Measurements from ENCODE around the gene EVA1C. TPM values are rescaled to one million over a fixed set of nuclear protein-coding genes. Genes with fewer than 3 reads are reported as not detected.
"Not testable (repeated sequence)": the region's sequence is repeated elsewhere in the genome, so short reads cannot be mapped to it uniquely, and the experiment has no call there.

Gene EVA1C
- total RNA-seq, 3 donors from 2014 or later: 30.2 to 69.8 (median 58.5) TPM

DNA sequence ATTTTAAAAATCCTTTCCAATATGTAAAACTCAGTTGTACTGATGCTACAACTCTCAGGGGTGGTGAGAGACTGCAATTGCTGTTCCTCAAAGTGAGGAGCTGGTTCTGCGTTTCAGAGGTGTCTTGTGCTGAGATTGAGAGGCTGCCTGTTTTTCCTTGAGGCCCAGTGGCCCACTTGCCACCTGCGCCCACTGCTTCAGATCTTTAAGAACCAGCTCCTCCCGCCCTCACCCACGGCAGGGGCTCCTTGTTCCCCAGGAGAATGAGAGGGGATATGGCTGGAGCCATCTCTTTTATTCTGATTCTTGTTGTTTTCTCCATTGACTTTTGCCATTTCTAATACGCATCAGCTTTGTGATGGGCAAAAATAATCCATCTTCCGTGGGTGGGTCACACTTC is 45.5 kb downstream of the EVA1C start:
- Histone ChIP-seq H3K9me3 (no peaks in the 10 kb centered on the region), H3K27me3 (no peaks in the 10 kb centered on the region), H3K36me3 (no peaks in the 10 kb centered on the region), H3K4me3 (no peak overlapping the region), H3K4me1 (peaks cover 17 to 22% of the 10 kb centered on the region in 2 donors), H3K27ac (peak overlapping the region; percentile 92)
- TF ChIP-seq, protein P1, sequence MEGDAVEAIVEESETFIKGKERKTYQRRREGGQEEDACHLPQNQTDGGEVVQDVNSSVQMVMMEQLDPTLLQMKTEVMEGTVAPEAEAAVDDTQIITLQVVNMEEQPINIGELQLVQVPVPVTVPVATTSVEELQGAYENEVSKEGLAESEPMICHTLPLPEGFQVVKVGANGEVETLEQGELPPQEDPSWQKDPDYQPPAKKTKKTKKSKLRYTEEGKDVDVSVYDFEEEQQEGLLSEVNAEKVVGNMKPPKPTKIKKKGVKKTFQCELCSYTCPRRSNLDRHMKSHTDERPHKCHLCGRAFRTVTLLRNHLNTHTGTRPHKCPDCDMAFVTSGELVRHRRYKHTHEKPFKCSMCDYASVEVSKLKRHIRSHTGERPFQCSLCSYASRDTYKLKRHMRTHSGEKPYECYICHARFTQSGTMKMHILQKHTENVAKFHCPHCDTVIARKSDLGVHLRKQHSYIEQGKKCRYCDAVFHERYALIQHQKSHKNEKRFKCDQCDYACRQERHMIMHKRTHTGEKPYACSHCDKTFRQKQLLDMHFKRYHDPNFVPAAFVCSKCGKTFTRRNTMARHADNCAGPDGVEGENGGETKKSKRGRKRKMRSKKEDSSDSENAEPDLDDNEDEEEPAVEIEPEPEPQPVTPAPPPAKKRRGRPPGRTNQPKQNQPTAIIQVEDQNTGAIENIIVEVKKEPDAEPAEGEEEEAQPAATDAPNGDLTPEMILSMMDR (IDR thresholded peaks at IDR 0.05): no peak
- TF ChIP-seq POLR2AphosphoS5 (IDR thresholded peaks at IDR 0.05) (no peak), POLR2A (IDR thresholded peaks at IDR 0.05) (no peak)
- no peak for DNase-seq (ENCODE audit: low spot score in 2 of 2)
- intact Hi-C loops (cut with DNase I; ENCODE audit: low total_unique reads): no loop called here

DNA sequence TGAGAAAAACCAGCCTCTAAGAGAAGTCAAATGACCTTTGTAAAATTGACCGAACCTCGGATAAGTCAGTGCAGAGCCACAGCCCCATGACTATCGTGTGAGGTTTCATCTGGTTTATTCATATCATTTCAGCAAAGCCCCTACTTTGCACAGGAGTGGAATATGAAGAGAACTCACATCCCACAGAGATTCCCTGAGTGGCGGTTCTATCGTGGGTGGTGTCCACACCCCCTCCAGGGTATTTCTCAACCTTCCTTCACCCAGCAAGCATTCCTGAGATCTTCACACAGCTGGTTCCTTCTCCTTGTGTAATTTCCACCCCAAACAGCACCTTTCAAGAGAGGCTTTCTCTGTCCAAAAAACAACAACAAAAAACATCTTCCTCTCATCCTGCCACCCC is 47.5 kb downstream of the EVA1C start:
- intact Hi-C loops (cut with DNase I; ENCODE audit: low total_unique reads): no loop called here
- Histone ChIP-seq H3K4me3 (no peak overlapping the region), H3K4me1 (peaks cover 17 to 32% of the 10 kb centered on the region in 2 donors), H3K36me3 (no peaks in the 10 kb centered on the region), H3K9me3 (no peaks in the 10 kb centered on the region), H3K27ac (no peak overlapping the region), H3K27me3 (no peaks in the 10 kb centered on the region)
- TF ChIP-seq POLR2A (IDR thresholded peaks at IDR 0.05): no peak
- TF ChIP-seq POLR2AphosphoS5 (IDR thresholded peaks at IDR 0.05): no peak
- TF ChIP-seq, protein P1 (IDR thresholded peaks at IDR 0.05): no peak
- no peak for DNase-seq (ENCODE audit: low spot score in 2 of 2)

DNA sequence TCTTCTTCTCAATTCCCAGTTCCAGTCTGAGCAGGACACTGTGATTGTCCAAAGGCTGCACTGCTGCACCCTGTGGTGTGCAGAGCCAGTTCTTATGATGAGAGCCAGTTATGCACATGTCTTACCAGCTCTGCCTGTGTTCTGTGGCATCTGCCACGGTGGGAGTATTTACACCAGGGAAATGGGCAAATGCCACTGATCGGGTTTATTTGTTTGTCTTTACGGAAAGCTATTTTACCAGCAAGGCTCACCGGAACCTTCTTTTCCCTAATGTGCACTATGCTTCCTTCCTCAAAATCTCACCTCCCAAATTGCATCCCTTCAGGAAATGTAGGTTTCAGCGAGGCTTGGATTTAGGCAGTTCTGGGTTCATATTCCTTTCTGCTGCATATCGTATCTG is 49.0 kb downstream of the EVA1C start:
- H3K27ac ChIP-seq: no peak overlapping the region
- DNase-seq (ENCODE audit: low spot score in 2 of 2): no peak
- peaks cover 12 to 24% of the 10 kb centered on the region in 2 donors for H3K4me1 ChIP-seq
- no peak overlapping the region for H3K4me3 ChIP-seq
- H3K9me3 ChIP-seq: no peaks in the 10 kb centered on the region
- intact Hi-C loops (cut with DNase I; ENCODE audit: low total_unique reads): no loop called here
- H3K27me3 ChIP-seq: no peaks in the 10 kb centered on the region
- TF ChIP-seq, protein P1 (IDR thresholded peaks at IDR 0.05): no peak
- TF ChIP-seq POLR2AphosphoS5 (IDR thresholded peaks at IDR 0.05) (no peak), POLR2A (IDR thresholded peaks at IDR 0.05) (no peak)
- no peaks in the 10 kb centered on the region for H3K36me3 ChIP-seq

DNA sequence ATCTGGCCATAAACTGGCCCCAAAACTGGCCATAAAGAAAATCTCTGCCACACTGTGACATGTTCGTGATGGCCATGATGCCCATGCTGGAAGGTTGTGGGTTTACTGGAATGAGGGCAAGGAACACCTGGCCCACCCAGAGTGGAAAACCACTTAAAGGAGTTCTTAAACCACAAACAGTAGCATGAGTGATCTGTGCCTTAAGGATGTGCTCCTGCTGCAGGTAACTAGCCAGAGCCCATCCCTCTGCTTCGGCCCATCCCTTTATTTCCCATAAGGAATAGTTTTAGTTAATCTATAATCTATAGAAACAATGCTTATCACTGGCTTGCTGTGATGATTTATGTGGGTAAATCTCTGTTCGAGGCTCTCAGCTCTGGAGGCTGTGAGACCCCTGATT is 50.1 kb downstream of the EVA1C start:
- DNase-seq (ENCODE audit: low spot score in 2 of 2); H3K36me3 ChIP-seq; intact Hi-C loops (cut with DNase I; ENCODE audit: low total_unique reads); H3K4me3 ChIP-seq; H3K9me3 ChIP-seq; H3K27me3 ChIP-seq: not testable (repeated sequence)
- H3K27ac ChIP-seq: peak overlapping the region; percentile 76 to 81
- H3K4me1 ChIP-seq: peaks cover 2 to 15% of the 10 kb centered on the region in 2 donors

DNA sequence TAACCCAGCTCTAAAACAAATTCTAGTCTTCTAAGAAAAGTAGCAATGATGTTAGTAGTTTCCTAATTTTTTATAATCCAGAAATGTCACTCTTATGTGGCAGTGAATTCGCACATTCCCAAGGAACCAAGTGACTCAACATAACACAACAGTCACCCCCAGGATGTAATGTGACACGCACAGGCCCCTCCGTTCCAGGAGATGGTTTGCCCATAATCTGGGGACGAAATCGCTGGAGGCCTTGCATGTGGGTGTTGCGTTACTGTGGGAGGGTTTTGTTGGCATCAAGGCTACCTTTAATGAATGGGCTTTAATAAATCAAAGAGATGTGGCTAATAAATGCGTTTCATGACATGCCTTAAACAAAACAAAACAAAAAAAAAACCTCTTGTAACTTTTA is 50.9 kb downstream of the EVA1C start:
- H3K27me3 ChIP-seq: no peaks in the 10 kb centered on the region
- no peaks in the 10 kb centered on the region for H3K36me3 ChIP-seq
- no peaks in the 10 kb centered on the region for H3K9me3 ChIP-seq
- H3K27ac ChIP-seq: peak overlapping the region; percentile 76 to 81
- DNase-seq (ENCODE audit: low spot score in 2 of 2): peak in 1 of 2 donors; percentile 73
- peak in 1 of 3 donors; percentile 38 for TF ChIP-seq POLR2AphosphoS5 (IDR thresholded peaks at IDR 0.05)
- TF ChIP-seq, protein P1 (IDR thresholded peaks at IDR 0.05): no peak
- no peak for TF ChIP-seq POLR2A (IDR thresholded peaks at IDR 0.05)
- no peak overlapping the region for H3K4me3 ChIP-seq
- intact Hi-C loops (cut with DNase I; ENCODE audit: low total_unique reads): no loop called here
- peaks cover 0 to 11% of the 10 kb centered on the region in 2 donors for H3K4me1 ChIP-seq

DNA sequence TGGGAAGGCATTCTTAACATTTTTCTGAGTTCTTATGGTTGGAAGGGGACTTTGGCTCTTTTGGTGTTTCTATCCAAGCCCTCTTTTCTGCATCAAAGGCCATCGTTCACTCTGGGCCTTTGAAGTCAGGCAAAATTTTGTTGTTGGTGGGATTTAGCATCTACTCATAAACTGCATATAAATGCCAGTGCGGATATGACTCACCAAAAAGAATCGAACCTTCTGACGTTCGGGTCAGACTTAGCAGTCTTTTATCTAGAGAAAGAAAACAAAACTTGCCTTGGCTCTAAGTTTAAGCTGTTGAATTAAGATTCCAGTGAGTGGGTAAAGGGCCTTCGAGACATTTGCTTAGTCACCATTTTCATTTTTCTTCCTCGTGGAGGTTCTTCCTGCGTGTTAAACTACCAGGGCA is 51.4 kb downstream of the EVA1C start:
- Histone ChIP-seq H3K4me3 (no peak overlapping the region), H3K9me3 (no peaks in the 10 kb centered on the region), H3K36me3 (no peaks in the 10 kb centered on the region), H3K27ac (peak overlapping the region; percentile 79 to 81), H3K27me3 (no peaks in the 10 kb centered on the region), H3K4me1 (peaks cover 0 to 11% of the 10 kb centered on the region in 2 donors)
- intact Hi-C loops (cut with DNase I; ENCODE audit: low total_unique reads): no loop called here
- DNase-seq (ENCODE audit: low spot score in 2 of 2): no peak
- TF ChIP-seq, protein P1 (IDR thresholded peaks at IDR 0.05): no peak
- TF ChIP-seq POLR2AphosphoS5 (IDR thresholded peaks at IDR 0.05): peak in 1 of 3 donors; percentile 22
